Thyroid gland (tissue), 4 donors: ENCODE results near the gene AKAP7. TPM values are rescaled to one million over a fixed set of nuclear protein-coding genes. Genes with fewer than 3 reads are reported as not detected.

Source experiments
- DNase-seq, 2 donors: peaks; one replicate each; pipeline ENCODE4 v3.0.0-alpha.2; 2019
- H3K27ac ChIP-seq, 3 donors: fragments of 200-600 bp; sonication (generic); 1 replicate in 2 of 3; 2 replicates in 1 of 3; pipeline ENCODE4 v1.5.1; 2016 to 2019; ENCODE audit warnings: mild to moderate bottlenecking in 1 of 3, moderate library complexity in 1 of 3
- H3K27me3 ChIP-seq: fragments of 200-600 bp; sonication (generic); one replicate; pipeline ENCODE4 v1.5.1; 2019
- H3K36me3 ChIP-seq, 2 donors: fragments of 200-600 bp; sonication (generic); one replicate each; pipeline ENCODE4 v1.5.1; 2016 to 2019
- H3K4me1 ChIP-seq, 2 donors: fragments of 200-600 bp; sonication (generic); one replicate each; pipeline ENCODE4 v1.5.1; 2017 to 2019
- H3K4me3 ChIP-seq, 3 donors: fragments of 200-600 bp; sonication (generic); replicated peaks in 1 of 3; 1 replicate in 2 of 3; 2 replicates in 1 of 3; pipeline ENCODE4 v1.5.1; 2016; ENCODE audit warnings: mild to moderate bottlenecking in 1 of 3
- H3K9me3 ChIP-seq: fragments of 200-600 bp; sonication (generic); one replicate; pipeline ENCODE4 v1.5.1; 2017
- CTCF ChIP-seq, 6 experiments: fragments of 200-600 bp in 3 of 6; fragments of 450-650 bp in 3 of 6; sonication (generic) in 3 of 6; IDR thresholded peaks; one replicate each; pipeline ENCODE4 v1.5.1; 2016 to 2019; ENCODE audit warnings: antibody characterized with exemption in 6 of 6, mild to moderate bottlenecking in 2 of 6, inconsistent platforms in 1 of 6, moderate library complexity in 1 of 6
- POLR2A ChIP-seq, 2 donors: fragments of 450-650 bp; IDR thresholded peaks; one replicate each; pipeline ENCODE4 v1.6.1; 2017; ENCODE audit warnings: antibody characterized with exemption in 2 of 2, mild to moderate bottlenecking in 2 of 2, moderate library complexity in 1 of 2
- WGBS, 2 donors: methylation state at CpG; one replicate each; pipeline ENCODE4 v1.1.5; 2017; 5-methylcytosine and 5-hydroxymethylcytosine counted together
- intact Hi-C: fragments of 100-400 bp; cut with DNase I; formaldehyde crosslinking; loops from one replicate; pipeline ENCODE4 v1.15.1; 2023
- total RNA-seq, 4 donors: library from RNA; depleted of rRNA; stranded (reverse); fragments of >200 nt; gene quantifications; one replicate each; pipeline ENCODE4 v1.2.3, GENCODE V29; 2016

The AKAP7 gene
- total RNA-seq, 4 donors from 2014 or later, result 11.7 to 19.1 (median 12.4) TPM

GRCh38 chr6:131244942-131245341 is 109.7 kb downstream of the AKAP7 start:
- no peak overlapping the region for H3K4me3 ChIP-seq
- intact Hi-C loops, result no loop called here
- TF ChIP-seq POLR2A (IDR thresholded peaks at IDR 0.05) (no peak), CTCF (IDR thresholded peaks at IDR 0.05) (no peak)

GRCh38 chr6:131250122-131250521 is 114.9 kb downstream of the AKAP7 start:
- peak overlapping the region in 1 of 3 donors; percentile 43 for H3K27ac ChIP-seq
- no peaks in the 10 kb centered on the region for H3K27me3 ChIP-seq
- intact Hi-C loops, result no loop called here
- TF ChIP-seq CTCF (IDR thresholded peaks at IDR 0.05) (peak in 2 of 6 experiments; percentile 29 to 44), POLR2A (IDR thresholded peaks at IDR 0.05) (peak in 1 of 2 donors; percentile 14)
- peaks cover 8 to 10% of the 10 kb centered on the region in 2 donors for H3K4me1 ChIP-seq
- H3K9me3 ChIP-seq, result no peaks in the 10 kb centered on the region
- no peaks in the 10 kb centered on the region for H3K36me3 ChIP-seq
- peak overlapping the region in 1 of 3 donors; percentile 16 for H3K4me3 ChIP-seq
- WGBS, 2 donors, result 12 to 15% methylated on average over 9 of the region's 9 CpGs
- DNase-seq, result peak; percentile 59 to 67

More at GRCh38 chr6:131244942-131245341, 109.7 kb downstream of the AKAP7 start:
- DNase-seq, result no peak
- H3K27ac ChIP-seq, result no peak overlapping the region
- no peaks in the 10 kb centered on the region for H3K36me3 ChIP-seq
- H3K4me1 ChIP-seq, result peaks cover 0 to 4% of the 10 kb centered on the region in 2 donors
- no peaks in the 10 kb centered on the region for H3K9me3 ChIP-seq
- 87 to 89% methylated on average over 4 of the region's 4 CpGs for WGBS, 2 donors
- H3K27me3 ChIP-seq, result no peaks in the 10 kb centered on the region

- intact Hi-C loops, result no loop called here
- no peaks in the 10 kb centered on the region for H3K9me3 ChIP-seq
- H3K4me3 ChIP-seq, result no peak overlapping the region
- no peak for TF ChIP-seq CTCF (IDR thresholded peaks at IDR 0.05)
- TF ChIP-seq POLR2A (IDR thresholded peaks at IDR 0.05), result no peak
- no peak for DNase-seq
- H3K27me3 ChIP-seq, result no peaks in the 10 kb centered on the region
- no peak overlapping the region for H3K27ac ChIP-seq
- WGBS, 2 donors, result 46 to 48% methylated on average over 3 of the region's 3 CpGs
- peaks cover 8 to 10% of the 10 kb centered on the region in 2 donors for H3K4me1 ChIP-seq
- H3K36me3 ChIP-seq, result no peaks in the 10 kb centered on the region
Observed at GRCh38 chr6:131250936-131251335, 115.7 kb downstream of the AKAP7 start.

GRCh38 chr6:131251590-131252199 is 116.4 kb downstream of the AKAP7 start:
- Histone ChIP-seq H3K36me3 (no peaks in the 10 kb centered on the region), H3K27ac (no peak overlapping the region), H3K4me1 (peaks cover 8 to 10% of the 10 kb centered on the region in 2 donors), H3K9me3 (no peaks in the 10 kb centered on the region), H3K4me3 (no peak overlapping the region), H3K27me3 (no peaks in the 10 kb centered on the region)
- 51 to 57% methylated on average over 3 of the region's 3 CpGs for WGBS, 2 donors
- no peak for TF ChIP-seq CTCF (IDR thresholded peaks at IDR 0.05)
- no peak for TF ChIP-seq POLR2A (IDR thresholded peaks at IDR 0.05)
- DNase-seq, result no peak
- intact Hi-C loops, result no loop called here

GRCh38 chr6:131255434-131255833 is 120.2 kb downstream of the AKAP7 start:
- Histone ChIP-seq H3K27ac (no peak overlapping the region), H3K36me3 (no peaks in the 10 kb centered on the region), H3K9me3 (no peaks in the 10 kb centered on the region), H3K4me1 (peaks cover 6 to 8% of the 10 kb centered on the region in 2 donors), H3K27me3 (no peaks in the 10 kb centered on the region), H3K4me3 (no peak overlapping the region)
- TF ChIP-seq CTCF (IDR thresholded peaks at IDR 0.05) (no peak), POLR2A (IDR thresholded peaks at IDR 0.05) (no peak)
- intact Hi-C loops, result no loop called here
- DNase-seq, result no peak
